CD1c-positive myeloid dendritic cell (primary cell): ENCODE data around the gene TSC22D4.
"Not testable (repeated sequence)": the region's sequence is repeated elsewhere in the genome, so short reads cannot be mapped to it uniquely, and the experiment has no call there.

ENCODE experiments used
- DNase-seq: peaks from one replicate; pipeline ENCODE4 v3.0.0-alpha.2; 2016; ENCODE audit errors: extremely low spot score

Gene TSC22D4

DNA sequence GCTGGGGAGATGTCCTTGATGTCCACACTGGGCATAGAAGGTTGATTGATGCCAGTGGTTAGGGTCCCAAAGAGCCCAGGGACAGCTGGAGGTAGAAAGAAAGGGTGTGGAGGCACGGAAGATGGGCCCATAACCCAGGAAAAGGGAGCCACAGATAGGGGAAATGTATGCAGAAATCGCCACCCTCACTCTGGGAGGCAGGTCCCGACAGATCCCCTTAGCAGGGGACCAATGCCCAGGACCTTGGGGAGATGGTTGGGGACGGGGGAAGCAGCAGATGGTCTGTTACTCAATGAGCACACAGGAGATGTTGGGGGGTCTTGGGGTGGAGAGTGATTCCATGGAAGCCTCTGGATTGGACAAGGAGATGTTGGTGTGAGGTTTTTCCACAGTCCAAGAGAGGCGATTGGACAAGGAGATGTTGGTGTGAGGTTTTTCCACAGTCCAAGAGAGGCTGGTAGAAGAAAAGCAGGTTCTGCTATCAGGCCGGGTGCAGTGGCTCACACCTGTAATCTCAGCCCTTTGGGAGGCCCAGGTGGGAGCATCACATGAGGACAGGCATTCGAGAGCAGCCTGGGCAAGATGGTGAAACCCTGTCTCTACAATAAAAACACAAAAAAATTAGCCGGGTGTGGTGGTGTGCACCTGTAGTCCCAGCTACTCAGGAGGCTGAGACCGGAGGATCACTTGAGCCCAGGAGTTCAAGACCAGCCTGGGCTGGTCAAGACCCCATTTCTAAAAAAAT, 35.7 kb downstream of the TSC22D4 start:
- DNase-seq: no peak

DNA sequence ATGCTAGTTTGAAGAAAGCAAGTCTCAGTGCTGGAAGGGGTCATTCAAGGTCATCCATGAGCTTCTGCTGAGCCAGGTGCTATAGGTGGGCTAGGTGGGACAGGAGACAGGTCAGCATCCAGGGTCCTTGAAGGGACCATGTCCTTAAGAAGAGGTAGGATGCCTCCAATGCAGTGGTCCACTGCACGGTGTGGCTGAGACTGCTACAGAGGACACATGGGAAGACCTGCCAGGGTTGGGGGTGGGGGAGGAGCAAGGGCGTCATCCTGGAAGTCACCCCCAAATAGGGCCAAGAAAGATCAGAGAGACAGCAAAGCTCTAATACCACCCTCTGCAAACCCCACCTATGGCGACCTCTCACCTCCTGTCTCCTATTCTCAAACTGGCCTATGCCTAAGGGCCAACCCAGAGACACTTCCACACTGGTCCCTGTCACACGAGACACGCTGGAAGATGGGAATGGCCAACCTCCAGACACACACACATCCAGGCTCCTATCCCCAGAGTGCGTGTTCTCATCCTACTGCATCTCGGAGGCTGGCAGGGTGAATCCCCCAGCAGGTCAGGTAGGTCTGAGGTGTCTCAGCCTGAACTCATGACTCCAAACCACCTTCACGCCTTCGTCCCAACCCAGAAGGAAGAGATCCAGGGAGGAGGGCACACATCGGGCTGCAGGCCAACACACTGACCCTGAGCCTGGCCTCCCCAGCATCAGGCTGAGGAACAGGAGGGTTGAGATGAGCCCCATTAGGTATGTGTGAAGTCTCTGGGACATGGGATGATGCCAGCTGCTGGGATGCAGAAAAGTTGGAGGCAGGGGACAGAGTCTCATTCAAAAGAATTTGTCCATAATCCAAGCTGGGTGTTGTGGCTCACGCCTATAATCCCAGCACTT, 37.1 kb downstream of the TSC22D4 start:
- no peak for DNase-seq

DNA sequence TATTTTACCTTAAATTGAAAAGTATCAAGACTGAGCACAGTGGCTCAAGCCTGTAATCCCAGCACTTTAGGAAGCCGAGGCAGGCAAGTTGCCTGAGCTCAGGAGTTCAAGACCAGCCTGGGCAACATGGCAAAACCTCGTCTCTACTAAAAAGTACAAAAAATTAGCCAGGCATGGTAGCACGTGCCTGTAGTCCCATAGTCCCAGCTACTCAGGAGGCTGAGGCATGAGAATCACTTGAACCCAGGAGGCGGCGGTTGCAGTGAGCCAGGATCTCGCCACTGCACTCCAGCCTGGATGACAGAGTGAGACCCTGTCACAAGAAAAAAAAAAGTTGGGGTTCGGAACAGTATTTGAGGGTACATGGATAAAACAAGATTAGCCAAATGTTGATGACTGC, 39.8 kb downstream of the TSC22D4 start:
- not testable (repeated sequence) for DNase-seq

DNA sequence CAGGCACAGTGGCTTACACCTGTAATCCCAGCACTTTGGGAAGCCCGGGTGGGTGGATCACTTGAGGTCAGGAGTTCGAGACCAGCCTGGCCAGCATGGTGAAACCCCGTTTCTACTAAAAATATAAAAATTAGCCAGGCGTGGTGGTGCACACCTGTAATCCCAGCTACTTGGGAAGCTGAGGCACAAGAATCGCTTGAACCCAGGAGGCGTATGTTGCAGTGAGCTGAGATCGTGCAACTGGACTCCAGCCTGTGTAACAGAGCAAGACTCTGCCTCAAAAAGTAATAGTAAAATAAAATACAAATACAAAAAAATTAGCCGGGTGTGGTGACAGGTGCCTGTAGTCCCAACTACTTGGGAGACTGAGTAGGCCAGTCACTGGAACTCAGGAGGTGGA, 40.3 kb downstream of the TSC22D4 start:
- not testable (repeated sequence) for DNase-seq

DNA sequence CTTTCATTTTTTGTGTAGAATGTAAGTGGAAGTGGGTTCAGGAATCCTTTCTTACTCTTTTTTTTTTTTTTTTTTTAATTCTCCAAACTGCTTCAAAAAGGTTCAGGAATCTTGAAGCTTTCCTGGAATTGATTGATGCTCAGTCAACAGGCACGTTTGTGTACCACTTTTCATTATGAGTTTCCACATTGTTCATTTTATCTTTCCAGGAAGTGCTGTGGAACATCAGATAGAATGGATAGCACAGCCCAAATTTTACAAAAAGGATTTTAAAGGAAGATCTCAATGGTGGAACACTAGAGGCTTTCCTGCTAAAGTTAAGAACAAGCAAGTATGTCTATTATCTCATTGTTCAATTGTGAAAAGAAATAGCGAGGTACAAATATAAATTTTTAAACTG, 40.8 kb downstream of the TSC22D4 start:
- DNase-seq: no peak

DNA sequence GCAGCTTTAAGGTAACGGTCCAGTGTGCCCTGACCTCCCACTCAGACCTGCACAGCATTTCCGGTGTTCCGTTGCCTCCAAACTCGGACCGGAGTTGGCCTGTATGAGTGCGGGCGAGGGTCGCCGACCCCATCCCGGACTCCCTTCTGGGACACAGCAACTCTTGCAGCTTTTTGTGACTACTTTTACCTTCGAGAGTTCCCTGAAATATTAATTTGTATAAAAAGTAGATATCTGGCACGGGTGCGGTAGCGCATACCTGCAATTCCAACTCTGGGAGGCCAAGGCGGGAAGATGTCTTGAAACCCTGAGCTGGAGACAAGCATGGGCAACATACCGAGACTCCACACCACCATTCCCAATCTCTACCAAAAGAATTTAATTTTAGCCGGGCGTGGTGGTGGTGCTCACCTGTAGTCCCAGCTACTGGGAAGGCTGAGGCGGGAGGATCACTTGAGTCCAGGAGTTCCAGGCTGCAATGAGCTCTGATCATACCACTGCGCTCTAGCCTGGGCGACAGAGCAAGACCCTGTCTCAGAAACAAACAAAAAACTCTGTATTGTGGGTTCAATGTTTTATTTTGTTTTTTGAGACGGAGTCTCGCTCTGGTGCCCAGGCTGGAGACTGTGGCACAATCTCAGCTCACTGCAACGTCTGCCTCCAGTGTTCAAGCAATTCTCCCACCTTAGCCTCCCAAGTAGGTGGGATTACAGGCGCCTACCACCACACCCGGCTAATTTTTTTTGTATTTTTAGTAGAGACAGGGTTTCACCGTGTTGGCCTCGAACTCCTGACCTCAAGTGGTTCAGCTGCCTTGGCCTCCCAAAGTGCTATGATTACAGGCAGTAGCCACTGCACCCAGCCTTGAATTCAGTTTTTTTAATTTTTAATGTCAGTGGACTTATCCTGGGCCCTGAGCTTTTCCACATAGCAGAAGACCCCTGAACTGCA, 41.6 kb downstream of the TSC22D4 start:
- no peak for DNase-seq

DNA sequence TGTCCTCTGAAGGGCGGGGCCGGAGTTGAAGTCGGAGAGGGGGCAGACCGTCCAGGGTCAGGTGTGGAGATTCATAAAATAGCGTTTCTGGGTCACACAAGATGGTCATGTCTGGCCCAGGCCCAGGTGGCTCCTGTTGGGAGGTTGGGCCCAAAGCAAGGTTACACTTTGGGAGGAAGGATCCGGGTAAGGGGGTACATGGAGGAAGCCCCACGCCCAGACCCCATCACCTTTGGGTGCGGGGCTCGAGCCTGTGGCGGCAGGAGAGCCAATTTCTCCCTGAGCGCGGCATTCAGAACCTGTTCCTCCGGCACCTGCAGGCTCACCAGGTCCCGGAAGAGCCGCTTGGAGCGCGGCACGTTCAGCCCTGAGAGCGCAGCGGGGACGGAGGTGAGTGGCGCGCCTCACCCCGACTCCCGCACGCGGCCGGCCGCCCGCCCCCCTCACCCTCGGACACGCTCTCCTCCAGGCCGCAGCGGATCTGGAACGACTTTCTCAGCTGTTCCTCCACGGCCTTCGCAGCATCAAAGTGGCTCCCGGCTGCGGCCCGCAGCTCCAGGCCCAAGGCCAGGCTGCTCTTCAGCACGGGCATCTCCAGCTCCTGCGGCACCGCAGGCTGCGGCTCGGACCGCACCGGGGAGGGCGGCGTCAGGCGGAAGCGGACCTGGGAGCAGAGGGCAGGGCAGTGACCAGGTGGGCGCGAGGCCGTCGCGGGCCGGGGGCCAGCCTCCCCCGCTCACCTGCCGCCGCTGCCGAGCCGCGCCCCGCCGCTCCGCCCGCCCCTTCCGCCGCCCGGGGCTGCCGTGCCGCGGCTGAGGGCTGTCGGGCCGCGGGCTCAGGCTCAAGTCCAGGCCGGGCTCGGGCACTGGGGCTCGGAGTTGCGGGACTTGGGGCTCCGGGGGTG, 43.4 kb downstream of the TSC22D4 start:
- peak; percentile 31 for DNase-seq

DNA sequence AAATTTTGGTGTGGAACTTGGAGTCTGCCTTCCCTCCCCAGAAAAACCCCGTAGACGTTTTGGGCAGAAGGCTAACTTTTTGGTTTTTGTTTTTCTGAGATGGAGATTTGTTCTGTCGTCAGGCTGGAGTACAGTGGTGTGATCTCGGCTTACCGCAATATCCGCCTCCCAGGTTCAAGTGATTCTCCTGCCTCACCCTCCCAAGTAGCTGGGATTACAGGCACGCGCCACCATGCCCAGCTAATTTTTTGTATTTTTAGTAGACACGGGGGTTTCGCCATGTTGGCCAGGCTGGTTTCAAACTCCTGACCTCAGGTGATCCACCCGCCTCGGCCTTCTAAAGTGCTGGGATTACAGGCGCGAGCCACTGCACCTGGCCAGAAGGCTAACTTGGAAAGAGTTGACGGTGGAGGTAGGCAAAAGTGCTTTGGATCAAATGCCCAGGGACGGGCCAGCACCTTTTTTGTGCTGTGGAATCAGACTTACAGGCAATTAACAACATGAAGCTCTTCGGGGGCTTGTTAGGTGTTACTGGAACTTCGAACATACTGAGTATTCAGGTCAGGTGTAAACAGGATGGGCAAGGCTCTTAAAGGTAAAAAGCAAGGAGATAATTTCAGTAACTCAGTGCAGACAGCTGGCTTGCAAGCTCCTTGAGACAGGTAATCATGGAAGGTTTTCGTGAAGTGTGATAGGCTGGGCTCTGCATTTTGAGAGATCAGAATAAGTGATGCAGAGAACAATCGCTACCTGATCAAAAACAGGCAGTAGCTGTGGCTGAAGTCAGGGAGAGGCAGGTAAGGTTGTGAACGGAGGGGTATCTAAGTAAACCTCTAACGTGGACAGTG, 44.5 kb downstream of the TSC22D4 start:
- DNase-seq: no peak

DNA sequence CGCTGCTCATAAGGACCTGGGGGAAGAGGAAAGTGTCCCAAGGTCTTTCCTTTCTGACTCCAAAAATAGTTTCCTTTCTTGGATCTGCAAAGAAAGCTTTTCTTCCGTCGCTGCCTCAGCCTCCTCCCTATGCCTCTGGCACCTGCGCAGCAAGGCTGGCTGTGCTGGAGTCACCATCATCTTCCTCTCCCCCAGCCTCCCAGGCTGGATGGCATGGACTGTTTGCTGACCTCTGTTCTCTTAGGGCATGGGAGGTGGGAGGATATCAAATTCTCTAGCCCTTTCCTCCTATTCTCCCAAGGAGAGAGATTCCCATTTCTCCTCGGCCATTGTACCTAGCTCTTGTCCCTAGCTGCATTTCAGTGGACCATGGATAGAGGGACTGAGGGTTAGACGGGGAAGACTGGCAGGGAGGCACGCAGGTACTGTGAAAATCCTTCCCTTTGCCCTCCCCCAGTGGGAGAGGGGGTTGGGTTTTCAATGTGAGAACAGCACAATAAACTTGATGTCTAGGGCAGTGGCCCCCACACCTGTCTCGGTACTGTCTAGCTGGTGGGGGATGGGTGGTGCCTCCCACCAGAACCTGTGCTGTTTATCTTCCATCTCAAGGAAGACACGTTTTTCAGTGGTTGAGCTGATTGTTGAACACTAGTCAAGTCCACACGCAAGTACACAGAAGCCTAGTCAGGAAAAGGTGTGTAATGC, 45.3 kb downstream of the TSC22D4 start:
- no peak for DNase-seq

DNA sequence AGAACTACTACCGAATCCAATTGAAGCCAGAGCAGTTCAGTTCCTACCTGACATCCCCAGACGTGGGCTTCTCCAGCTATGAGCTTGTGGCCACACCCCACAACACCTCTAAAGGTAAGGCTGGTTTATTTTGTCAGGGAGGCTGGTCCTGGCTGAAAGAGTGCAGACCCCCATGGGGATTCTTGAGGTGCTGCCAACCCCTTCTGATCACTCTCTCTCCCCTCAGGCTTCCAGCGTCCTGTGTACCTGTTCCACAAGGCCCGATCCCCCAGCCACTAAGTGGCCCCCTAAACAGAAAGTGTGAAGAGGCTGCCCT, 45.8 kb downstream of the TSC22D4 start:
- no peak for DNase-seq

DNA sequence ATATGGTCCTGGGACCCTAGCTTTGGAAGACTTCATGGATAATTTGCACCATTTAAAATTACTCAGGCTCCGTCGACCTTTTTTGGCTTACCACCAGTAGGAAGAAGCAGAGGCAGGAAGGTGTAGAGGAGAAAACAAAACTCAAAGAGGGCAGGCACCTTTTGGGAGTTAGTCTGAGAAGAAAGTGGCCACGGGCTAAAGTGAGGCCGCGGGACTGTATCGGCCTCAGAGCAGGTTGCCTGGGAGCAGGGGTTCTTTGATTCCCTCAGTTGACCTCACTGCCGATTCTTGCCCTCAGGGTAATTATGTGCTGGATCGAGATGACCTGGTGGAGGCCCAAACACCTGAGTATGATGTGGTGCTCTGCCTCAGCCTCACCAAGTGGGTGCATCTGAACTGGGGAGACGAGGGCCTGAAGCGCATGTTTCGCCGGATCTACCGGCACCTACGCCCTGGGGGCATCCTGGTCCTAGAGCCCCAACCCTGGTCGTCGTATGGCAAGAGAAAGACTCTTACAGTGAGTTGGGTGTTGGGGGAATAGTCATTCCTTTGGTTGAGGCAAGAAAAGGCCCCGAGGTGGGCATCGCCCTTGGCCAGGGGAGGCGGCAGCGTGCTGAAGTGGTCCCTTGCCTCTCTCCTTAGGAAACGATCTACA, 46.3 kb downstream of the TSC22D4 start:
- no peak for DNase-seq

DNA sequence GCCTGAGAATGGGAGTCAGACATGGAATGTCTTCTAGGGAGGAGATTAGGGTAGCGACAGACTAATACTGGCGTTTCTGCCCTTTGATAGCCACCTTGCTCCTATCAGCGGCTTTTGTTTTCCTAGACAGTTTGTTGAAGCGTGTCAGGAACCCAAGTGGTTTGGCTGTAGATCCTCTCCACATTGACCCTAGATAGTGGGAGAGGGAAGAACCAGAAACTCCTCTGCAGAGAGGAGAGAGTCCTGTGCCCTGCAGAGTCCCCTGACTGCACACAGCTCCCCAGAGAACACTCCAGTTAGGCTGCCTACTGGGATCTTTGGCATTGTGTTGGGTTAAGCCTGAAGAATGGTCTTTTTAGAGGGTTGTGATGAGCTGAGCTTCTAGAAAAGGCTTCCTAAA, 47.0 kb downstream of the TSC22D4 start:
- no peak for DNase-seq

DNA sequence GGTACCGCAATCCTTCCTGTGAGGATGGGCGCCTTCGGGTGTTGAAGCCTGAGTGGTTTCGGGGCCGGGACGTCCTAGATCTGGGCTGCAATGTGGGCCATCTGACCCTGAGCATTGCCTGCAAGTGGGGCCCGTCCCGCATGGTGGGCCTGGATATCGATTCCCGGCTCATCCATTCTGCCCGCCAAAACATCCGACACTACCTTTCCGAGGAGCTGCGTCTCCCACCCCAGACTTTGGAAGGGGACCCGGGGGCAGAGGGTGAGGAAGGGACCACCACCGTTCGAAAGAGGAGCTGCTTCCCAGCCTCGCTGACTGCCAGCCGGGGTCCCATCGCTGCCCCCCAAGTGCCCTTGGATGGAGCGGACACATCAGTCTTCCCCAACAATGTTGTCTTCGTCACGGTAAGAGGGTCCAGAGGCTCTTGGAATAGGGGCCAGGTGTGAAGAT, 47.7 kb downstream of the TSC22D4 start:
- no peak for DNase-seq

DNA sequence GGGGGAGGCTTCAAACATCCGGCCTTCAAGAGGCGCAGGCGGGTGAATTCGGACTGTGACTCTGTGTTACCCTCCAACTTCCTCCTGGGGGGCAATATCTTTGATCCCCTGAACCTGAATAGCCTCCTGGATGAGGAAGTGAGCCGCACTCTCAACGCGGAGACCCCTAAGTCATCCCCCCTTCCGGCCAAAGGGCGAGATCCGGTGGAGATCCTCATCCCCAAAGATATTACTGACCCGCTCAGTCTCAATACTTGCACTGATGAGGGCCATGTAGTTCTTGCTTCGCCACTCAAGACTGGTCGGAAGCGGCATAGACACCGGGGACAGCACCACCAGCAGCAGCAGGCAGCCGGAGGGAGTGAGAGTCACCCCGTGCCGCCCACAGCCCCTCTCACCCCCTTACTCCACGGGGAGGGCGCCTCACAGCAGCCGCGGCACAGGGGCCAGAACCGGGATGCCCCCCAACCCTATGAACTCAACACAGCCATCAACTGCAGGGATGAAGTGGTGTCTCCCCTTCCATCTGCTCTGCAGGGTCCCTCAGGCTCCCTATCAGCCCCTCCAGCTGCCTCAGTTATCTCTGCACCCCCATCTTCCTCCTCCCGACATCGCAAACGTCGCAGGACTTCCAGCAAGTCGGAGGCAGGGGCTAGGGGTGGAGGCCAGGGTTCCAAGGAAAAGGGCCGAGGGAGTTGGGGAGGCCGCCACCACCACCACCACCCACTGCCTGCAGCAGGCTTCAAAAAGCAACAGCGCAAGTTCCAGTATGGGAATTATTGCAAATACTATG, 48.3 kb downstream of the TSC22D4 start:
- no peak for DNase-seq

DNA sequence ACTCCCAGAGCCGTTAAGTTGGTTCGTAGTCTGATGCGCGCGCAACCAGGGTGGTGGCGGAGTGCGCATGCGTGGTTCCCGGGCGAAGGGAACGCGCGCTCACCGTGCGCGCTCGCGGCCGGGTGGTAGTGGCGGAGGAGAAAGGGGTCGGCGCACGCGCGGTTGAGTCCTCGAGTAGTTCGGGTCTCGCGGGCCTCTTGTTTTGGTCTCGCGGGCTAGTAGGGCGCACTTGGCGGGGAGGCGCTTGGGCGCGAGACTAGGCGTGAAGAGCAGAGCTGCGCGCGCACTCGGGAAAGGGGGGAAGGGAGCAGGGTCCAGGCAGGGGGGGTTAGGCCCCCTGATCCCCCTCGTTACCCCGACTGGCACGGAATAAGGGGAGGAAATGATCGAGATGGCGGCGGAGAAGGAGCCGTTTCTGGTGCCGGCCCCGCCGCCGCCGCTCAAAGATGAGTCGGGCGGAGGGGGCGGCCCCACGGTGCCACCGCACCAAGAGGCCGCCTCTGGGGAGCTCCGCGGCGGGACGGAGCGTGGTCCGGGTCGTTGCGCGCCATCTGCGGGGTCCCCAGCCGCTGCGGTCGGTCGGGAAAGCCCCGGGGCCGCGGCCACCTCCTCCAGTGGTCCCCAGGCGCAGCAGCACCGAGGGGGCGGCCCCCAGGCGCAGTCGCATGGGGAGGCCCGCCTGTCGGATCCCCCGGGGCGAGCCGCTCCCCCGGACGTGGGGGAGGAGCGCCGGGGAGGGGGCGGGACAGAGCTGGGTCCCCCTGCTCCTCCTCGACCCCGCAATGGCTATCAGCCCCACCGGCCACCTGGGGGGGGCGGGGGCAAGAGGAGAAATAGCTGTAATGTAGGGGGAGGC, 49.1 kb downstream of the TSC22D4 start, which contains the start of gene MEPCE:
TSS of gene MEPCE (plus strand) at position 195 of the 856 bp plus-strand sequence. CDS start at position 383, 188 bp downstream.
- DNase-seq: peak; percentile 97

DNA sequence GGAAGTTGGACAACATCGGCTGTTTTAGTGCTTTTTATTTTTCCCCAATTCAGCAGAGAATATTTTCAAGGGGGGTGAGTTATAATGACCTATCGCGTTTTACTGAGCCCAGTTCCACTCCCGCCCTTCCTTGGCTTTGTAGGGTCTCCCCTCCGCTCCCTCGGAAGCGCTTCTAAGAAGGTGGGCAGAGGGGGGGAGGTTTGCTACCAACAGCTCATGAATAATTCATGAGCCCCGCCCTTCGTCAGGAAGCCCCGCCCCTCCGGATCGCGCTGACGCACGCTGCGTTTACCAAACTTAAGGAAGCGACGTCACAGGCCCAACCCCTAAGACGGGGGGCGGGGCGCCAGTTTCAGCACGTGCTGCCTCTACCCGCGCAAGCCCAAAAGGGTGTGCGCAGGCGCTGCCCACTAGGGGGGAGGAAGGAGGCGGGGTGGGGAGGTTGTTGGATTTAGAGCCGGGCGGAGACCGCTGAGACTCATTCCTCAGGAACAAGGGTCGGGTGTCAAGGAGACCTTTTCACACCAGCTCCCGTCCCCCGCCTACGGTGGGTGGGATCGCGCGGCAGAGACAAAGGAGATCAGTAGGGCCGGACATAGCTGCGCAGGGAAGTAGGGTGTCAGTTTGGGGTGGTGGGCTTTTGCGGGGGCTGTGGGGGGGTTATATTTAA, 49.9 kb downstream of the TSC22D4 start:
- peak; percentile 100 for DNase-seq
